LoVo (cell line): Measurements from ENCODE around the gene DHPS.
"Not testable (repeated sequence)": the region's sequence is repeated elsewhere in the genome, so short reads cannot be mapped to it uniquely, and the experiment has no call there.

Source experiments
- DNase-seq: peaks from one replicate; pipeline ENCODE4 v3.0.0-alpha.2; 2016; ENCODE audit warnings: low spot score

The DHPS gene

GRCh38 chr19:12705654-12706331 is 24.1 kb upstream of the DHPS start:
- no peak for DNase-seq

- DNase-seq: no peak
Observed at GRCh38 chr19:12705169-12705568, 23.5 kb upstream of the DHPS start.

GRCh38 chr19:12703046-12703445 is 21.4 kb upstream of the DHPS start:
- DNase-seq: no peak

GRCh38 chr19:12701596-12702282 is 20.1 kb upstream of the DHPS start:
- no peak for DNase-seq

GRCh38 chr19:12698138-12698537 is 16.5 kb upstream of the DHPS start:
- no peak for DNase-seq

- not testable (repeated sequence) for DNase-seq
Observed at GRCh38 chr19:12697425-12697824, 15.7 kb upstream of the DHPS start.

- peak; percentile 88 for DNase-seq
Observed at GRCh38 chr19:12696366-12697335, 15.0 kb upstream of the DHPS start, which contains the start of gene FBXW9. TSS of gene FBXW9 (minus strand) at chr19:12696631. CDS start at chr19:12696581, 50 bp downstream.

GRCh38 chr19:12695997-12696365 is 14.3 kb upstream of the DHPS start:
- no peak for DNase-seq

- no peak for DNase-seq
Observed at GRCh38 chr19:12695514-12695913, 13.8 kb upstream of the DHPS start.

- no peak for DNase-seq
Observed at GRCh38 chr19:12695096-12695495, 13.4 kb upstream of the DHPS start.

GRCh38 chr19:12694641-12695040 is 13.0 kb upstream of the DHPS start:
- DNase-seq: no peak

- no peak for DNase-seq
Observed at GRCh38 chr19:12692960-12693359, 11.3 kb upstream of the DHPS start.

- DNase-seq: no peak
Observed at GRCh38 chr19:12689581-12690216, 8.0 kb upstream of the DHPS start.

- DNase-seq: no peak
Observed at GRCh38 chr19:12689012-12689411, 7.3 kb upstream of the DHPS start.

- no peak for DNase-seq
Observed at GRCh38 chr19:12687496-12688196, 6.0 kb upstream of the DHPS start, which contains the start of gene GNG14. TSS of gene GNG14 (plus strand) at chr19:12687998. CDS start at chr19:12688049, 51 bp downstream.

GRCh38 chr19:12685831-12686230 is 4.2 kb upstream of the DHPS start:
- DNase-seq: no peak

GRCh38 chr19:12680034-12680433 is 1.6 kb downstream of the DHPS start:
- DNase-seq: no peak

GRCh38 chr19:12678039-12678438 is 3.6 kb downstream of the DHPS start:
- DNase-seq: not testable (repeated sequence)

- no peak for DNase-seq
Observed at GRCh38 chr19:12676928-12677327, 4.8 kb downstream of the DHPS start.

- peak; percentile 72 for DNase-seq
Observed at GRCh38 chr19:12676384-12676792, 5.3 kb downstream of the DHPS start.

GRCh38 chr19:12675940-12676339 is 5.7 kb downstream of the DHPS start:
- no peak for DNase-seq
